GM12873 (cell line): ENCODE results near the gene CNTN2.
A peak's percentile ranks its signal among the peaks of the same experiment; 100 is the strongest.

Source experiments
- TF ChIP-seq, protein P1 (sequence below): IDR thresholded peaks from 2 replicates; pipeline ENCODE4 v1.5.1; 2012; ENCODE audit warnings: low read depth, mild to moderate bottlenecking, moderate library complexity, low read length, control low read depth; ENCODE audit not compliant: insufficient read depth; ENCODE audit errors: missing control alignments

Gene CNTN2

GRCh38 chr1:205061665-205062069 lies 18.7 kb downstream of the CNTN2 start:
- TF ChIP-seq, protein P1, sequence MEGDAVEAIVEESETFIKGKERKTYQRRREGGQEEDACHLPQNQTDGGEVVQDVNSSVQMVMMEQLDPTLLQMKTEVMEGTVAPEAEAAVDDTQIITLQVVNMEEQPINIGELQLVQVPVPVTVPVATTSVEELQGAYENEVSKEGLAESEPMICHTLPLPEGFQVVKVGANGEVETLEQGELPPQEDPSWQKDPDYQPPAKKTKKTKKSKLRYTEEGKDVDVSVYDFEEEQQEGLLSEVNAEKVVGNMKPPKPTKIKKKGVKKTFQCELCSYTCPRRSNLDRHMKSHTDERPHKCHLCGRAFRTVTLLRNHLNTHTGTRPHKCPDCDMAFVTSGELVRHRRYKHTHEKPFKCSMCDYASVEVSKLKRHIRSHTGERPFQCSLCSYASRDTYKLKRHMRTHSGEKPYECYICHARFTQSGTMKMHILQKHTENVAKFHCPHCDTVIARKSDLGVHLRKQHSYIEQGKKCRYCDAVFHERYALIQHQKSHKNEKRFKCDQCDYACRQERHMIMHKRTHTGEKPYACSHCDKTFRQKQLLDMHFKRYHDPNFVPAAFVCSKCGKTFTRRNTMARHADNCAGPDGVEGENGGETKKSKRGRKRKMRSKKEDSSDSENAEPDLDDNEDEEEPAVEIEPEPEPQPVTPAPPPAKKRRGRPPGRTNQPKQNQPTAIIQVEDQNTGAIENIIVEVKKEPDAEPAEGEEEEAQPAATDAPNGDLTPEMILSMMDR = peak; percentile 88

- TF ChIP-seq, protein P1 = no peak
Observed at GRCh38 chr1:205062319-205062718, 19.3 kb downstream of the CNTN2 start.

- TF ChIP-seq, protein P1 = no peak
Observed at GRCh38 chr1:205062895-205063294, 19.9 kb downstream of the CNTN2 start.

DNA sequence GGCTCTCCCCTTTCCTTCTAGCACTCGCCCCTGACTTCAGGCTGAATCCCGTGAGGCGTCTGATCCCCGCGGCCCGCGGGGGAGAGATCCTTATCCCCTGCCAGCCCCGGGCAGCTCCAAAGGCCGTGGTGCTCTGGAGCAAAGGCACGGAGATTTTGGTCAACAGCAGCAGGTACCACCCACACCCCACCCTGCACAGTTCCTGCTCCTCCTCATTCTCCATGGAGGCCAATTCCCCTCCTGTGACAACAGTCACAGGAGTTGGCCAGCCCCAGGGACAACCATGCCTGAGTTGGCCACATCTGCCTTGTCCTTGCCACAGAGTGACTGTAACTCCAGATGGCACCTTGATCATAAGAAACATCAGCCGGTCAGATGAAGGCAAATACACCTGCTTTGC lies 21.3 kb downstream of the CNTN2 start:
- TF ChIP-seq, protein P1 = no peak

DNA sequence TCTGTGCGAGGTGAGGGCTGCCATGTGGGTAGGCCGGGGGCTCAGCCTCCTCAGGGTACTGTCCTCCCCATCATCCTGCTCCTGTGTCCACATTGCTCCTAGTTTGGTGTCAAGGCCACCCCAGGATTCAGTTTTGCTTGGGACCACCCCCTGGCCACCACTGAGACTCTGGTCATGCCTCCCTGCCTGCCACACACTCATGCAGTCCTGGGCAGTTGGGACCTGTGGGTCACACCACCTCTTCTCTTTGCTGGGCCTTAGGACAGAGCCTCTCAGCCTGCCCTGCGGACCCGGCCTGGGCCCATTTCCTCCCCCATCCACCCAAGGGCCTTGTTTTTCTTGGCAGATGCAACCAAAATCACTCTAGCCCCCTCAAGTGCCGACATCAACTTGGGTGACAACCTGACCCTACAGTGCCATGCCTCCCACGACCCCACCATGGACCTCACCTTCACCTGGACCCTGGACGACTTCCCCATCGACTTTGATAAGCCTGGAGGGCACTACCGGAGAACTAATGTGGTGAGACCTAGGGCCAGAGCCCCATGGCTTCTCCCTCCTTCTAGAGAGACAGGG lies 21.8 kb downstream of the CNTN2 start:
- TF ChIP-seq, protein P1 = no peak

- TF ChIP-seq, protein P1 = no peak
Observed at GRCh38 chr1:205065666-205066065, 22.7 kb downstream of the CNTN2 start.

GRCh38 chr1:205066141-205066818 lies 23.3 kb downstream of the CNTN2 start:
- TF ChIP-seq, protein P1 = no peak
